ENCODE measurements around the gene GSAP.

The GSAP gene

DNA sequence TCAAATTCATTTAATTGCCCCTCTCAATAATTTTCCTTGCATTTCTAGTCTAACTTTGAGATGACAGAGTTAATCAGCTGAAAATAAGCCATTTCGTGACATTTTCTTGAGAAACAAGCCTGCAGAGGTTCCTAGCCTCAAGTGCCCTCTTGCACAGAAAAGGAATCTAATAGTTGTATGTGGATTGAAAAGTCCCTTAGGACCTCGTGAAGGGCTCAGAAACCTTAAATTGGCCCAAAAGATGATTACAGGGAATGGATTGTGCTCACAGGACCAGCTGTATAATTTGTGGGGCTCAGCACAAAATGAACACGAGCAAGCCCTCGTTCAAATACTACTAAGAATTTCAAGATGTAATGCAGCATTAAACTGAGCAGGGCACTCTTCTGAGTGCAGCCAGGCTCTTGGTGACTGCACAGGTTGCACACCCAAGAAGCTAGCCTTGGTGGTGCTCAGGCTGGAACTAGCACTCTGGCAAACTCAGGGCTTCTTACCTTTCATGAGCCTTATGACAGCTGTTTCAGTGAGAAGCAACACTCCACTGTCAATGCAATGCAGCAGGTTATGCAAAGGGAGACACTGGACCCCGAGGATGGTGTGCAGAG lies 102.2 kb downstream of the GSAP start:
- no peak overlapping the region for H3K4me3 ChIP-seq (ENCODE audit: low read depth, low read length)
- DNase-seq (ENCODE audit: low read depth), result no peak
- TF ChIP-seq, protein P1, sequence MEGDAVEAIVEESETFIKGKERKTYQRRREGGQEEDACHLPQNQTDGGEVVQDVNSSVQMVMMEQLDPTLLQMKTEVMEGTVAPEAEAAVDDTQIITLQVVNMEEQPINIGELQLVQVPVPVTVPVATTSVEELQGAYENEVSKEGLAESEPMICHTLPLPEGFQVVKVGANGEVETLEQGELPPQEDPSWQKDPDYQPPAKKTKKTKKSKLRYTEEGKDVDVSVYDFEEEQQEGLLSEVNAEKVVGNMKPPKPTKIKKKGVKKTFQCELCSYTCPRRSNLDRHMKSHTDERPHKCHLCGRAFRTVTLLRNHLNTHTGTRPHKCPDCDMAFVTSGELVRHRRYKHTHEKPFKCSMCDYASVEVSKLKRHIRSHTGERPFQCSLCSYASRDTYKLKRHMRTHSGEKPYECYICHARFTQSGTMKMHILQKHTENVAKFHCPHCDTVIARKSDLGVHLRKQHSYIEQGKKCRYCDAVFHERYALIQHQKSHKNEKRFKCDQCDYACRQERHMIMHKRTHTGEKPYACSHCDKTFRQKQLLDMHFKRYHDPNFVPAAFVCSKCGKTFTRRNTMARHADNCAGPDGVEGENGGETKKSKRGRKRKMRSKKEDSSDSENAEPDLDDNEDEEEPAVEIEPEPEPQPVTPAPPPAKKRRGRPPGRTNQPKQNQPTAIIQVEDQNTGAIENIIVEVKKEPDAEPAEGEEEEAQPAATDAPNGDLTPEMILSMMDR (IDR thresholded peaks at IDR 0.05; ENCODE audit: insufficient read depth, low read depth, low read length, missing control alignments), result no peak

DNA sequence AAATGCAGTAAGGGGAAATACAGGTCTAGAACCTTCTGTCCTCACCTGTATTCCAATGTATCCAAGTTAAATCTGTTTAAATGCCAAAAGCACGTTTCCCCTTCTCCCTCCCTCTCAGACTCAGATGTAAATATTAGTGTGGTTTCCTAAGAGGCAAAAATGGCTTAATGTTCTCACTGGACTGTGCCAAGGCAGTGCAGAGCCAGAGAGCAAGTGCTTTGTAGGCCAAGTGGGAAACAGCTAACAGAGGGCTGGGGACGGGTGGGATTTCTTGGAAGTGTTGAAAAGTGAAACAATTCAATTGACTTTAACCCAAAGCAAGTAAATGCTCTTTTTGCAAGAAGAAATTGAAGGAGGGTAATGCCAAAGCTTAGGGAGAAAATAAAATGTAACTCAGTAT lies 103.1 kb downstream of the GSAP start:
- no peak overlapping the region for H3K4me3 ChIP-seq (ENCODE audit: low read depth, low read length)
- TF ChIP-seq, protein P1 (IDR thresholded peaks at IDR 0.05; ENCODE audit: insufficient read depth, low read depth, low read length, missing control alignments), result no peak
- DNase-seq (ENCODE audit: low read depth), result no peak

DNA sequence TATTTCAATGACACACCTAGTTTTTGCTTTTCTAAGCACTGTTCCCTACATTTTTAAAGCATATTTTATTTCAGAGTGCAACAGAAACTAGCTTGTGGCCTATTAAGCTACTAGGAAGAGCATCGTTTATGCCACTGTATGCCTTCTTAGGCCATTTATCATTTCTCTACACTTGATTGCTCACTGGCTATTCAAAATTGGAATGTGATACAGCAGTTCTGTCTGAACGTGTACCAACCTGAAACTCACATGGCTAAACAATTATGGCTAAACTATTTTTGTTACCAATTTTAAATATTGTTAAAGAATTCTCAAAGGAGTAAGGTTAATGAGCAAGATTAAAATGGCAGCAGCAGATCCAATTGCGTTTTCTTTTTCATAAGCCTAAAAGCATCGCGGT lies 105.2 kb downstream of the GSAP start:
- DNase-seq (ENCODE audit: low read depth), result no peak
- H3K4me3 ChIP-seq (ENCODE audit: low read depth, low read length), result no peak overlapping the region
- TF ChIP-seq, protein P1 (IDR thresholded peaks at IDR 0.05; ENCODE audit: insufficient read depth, low read depth, low read length, missing control alignments), result no peak

DNA sequence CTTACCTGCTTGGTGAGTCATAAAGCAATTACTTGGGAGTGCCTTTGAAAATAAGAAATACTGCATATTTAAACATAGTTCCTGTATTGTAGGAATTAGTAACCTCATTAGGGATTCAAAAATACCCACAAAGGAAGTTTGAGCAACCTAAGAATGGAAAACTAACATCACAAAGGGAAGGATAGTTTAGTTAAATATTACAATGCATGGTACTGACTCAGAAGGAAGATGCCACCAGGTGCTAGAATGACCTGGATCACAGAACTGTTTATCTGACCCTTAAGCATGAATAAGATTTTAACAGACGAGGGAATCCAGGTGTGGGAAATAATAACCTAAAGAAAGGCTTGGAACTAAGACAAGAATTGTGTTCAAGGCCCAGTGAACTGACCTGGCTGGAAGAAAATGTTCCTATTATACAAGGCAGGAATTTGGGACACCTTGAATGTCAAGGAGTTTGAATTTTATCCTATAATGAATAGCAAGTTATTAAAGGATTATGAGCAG lies 106.4 kb downstream of the GSAP start:
- no peak for DNase-seq (ENCODE audit: low read depth)
- TF ChIP-seq, protein P1 (IDR thresholded peaks at IDR 0.05; ENCODE audit: insufficient read depth, low read depth, low read length, missing control alignments), result no peak
- H3K4me3 ChIP-seq (ENCODE audit: low read depth, low read length), result no peak overlapping the region

DNA sequence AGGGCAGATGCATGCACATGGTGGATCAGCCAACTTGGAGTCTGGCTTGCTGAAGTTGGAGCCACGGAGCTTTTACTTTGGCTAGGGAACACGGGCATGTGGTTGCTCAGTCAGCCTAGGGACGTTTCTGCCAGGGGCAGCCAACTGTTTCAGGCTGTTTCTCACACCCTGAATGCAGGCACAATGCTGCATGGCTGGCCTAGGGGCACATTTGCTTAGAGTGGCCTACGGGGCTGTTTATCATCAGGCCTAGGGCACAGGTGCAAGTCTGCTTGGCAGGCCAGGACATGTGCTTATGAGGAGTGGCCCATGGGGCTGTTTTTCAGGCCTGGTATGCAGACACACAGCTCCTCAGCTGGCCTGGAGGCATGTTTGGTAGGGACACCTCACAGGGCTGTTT lies 107.4 kb downstream of the GSAP start:
- DNase-seq (ENCODE audit: low read depth), result no peak
- TF ChIP-seq, protein P1 (IDR thresholded peaks at IDR 0.05; ENCODE audit: insufficient read depth, low read depth, low read length, missing control alignments), result no peak
- H3K4me3 ChIP-seq (ENCODE audit: low read depth, low read length), result no peak overlapping the region

DNA sequence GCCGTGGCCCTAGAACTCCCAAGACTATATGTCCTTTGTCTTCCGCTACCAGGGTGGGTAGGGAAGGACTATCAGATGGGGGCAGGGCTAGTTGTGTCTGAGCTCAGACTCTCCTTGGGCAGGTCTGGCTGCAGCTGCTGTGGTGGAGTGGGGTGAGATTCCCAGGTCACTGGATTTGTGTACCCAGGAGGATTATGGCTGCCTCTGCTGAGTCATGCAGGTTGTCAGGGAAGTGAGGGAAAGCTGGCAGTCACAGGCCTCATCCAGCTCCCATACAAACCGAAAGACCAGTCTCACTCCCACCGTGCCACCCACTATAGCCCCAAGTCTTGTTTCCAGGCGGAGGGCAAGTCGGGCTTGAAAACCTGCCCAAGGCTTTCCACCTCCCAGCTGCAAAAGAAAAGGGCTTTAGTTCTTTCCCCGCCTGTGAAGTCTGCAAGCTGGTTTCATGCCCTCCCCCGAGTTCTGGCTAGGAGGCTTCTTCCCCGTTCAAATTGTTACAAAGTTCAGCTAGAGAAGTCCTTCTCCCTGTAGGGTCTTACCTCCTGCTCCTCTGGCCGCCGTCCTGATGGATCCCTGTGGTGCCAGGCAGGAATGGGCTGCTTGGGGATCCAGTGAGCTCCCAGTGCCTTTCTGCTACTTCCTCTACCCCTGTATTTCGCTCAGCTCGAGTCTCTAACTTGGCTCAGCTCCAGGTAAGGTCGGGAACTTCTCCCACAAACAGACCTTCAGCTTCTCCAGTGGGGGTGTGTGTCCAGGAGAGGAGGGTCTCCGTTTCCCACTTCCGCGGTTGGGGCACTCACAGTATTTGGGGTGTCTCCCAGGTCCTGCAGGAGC lies 109.7 kb downstream of the GSAP start:
- TF ChIP-seq, protein P1 (IDR thresholded peaks at IDR 0.05; ENCODE audit: insufficient read depth, low read depth, low read length, missing control alignments), result no peak
- no peak for DNase-seq (ENCODE audit: low read depth)
- no peak overlapping the region for H3K4me3 ChIP-seq (ENCODE audit: low read depth, low read length)
